Effector memory CD4-positive, alpha-beta T cell (primary cell): ENCODE results near the gene VDAC1.

Experiments used
- DNase-seq, 3 donors: peaks; one replicate each; pipeline ENCODE4 v3.0.0-alpha.2; 2020
- H3K27ac ChIP-seq: 2 replicates; pipeline ENCODE4 v1.7.0; 2013; ENCODE audit warnings: mild to moderate bottlenecking, low read length, moderate library complexity; ENCODE audit not compliant: insufficient read depth, poor library complexity, severe bottlenecking
- H3K27me3 ChIP-seq: replicated peaks from 2 replicates; pipeline ENCODE4 v1.7.0; 2013; ENCODE audit warnings: mild to moderate bottlenecking, low read length; ENCODE audit not compliant: insufficient read depth, control insufficient read depth, poor library complexity, severe bottlenecking
- H3K36me3 ChIP-seq: 2 replicates; pipeline ENCODE4 v1.7.0; 2013; ENCODE audit warnings: mild to moderate bottlenecking, low read length, moderate library complexity; ENCODE audit not compliant: control insufficient read depth, insufficient read depth
- H3K4me1 ChIP-seq: 2 replicates; pipeline ENCODE4 v1.7.0; 2013; ENCODE audit warnings: low read length, mild to moderate bottlenecking; ENCODE audit not compliant: control insufficient read depth, insufficient read depth, poor library complexity, severe bottlenecking
- H3K4me3 ChIP-seq: 2 replicates; pipeline ENCODE4 v1.7.0; 2013; ENCODE audit warnings: low read length, low read depth, mild to moderate bottlenecking; ENCODE audit not compliant: insufficient read depth, poor library complexity, severe bottlenecking
- H3K9me3 ChIP-seq: 2 replicates; pipeline ENCODE4 v1.7.0; 2013; ENCODE audit warnings: mild to moderate bottlenecking, low read length, moderate library complexity; ENCODE audit not compliant: control insufficient read depth

The VDAC1 gene

GRCh38 chr5:134026521-134027287, 21.9 kb upstream of the VDAC1 start:
- Histone ChIP-seq H3K36me3 (no peaks in the 10 kb centered on the region), H3K4me3 (no peak overlapping the region), H3K4me1 (no peaks in the 10 kb centered on the region), H3K27ac (no peak overlapping the region), H3K27me3 (no peaks in the 10 kb centered on the region), H3K9me3 (no peaks in the 10 kb centered on the region)
- DNase-seq, result peak in 2 of 3 donors; percentile 14 to 18

- Histone ChIP-seq H3K27me3 (no peaks in the 10 kb centered on the region), H3K36me3 (no peaks in the 10 kb centered on the region), H3K4me3 (no peak overlapping the region), H3K4me1 (no peaks in the 10 kb centered on the region), H3K9me3 (no peaks in the 10 kb centered on the region), H3K27ac (no peak overlapping the region)
- no peak for DNase-seq
These were observed 21.0 kb upstream of the VDAC1 start for GRCh38 chr5:134025786-134026185.

- Histone ChIP-seq H3K4me1 (no peaks in the 10 kb centered on the region), H3K9me3 (no peaks in the 10 kb centered on the region), H3K27me3 (no peaks in the 10 kb centered on the region), H3K27ac (no peak overlapping the region), H3K36me3 (no peaks in the 10 kb centered on the region), H3K4me3 (no peak overlapping the region)
- DNase-seq, result no peak
These were observed 20.0 kb upstream of the VDAC1 start for GRCh38 chr5:134024811-134025210.

GRCh38 chr5:134022333-134022732, 17.6 kb upstream of the VDAC1 start:
- Histone ChIP-seq H3K36me3 (no peaks in the 10 kb centered on the region), H3K27me3 (no peaks in the 10 kb centered on the region), H3K4me1 (no peaks in the 10 kb centered on the region), H3K9me3 (no peaks in the 10 kb centered on the region), H3K4me3 (no peak overlapping the region), H3K27ac (no peak overlapping the region)
- no peak for DNase-seq

GRCh38 chr5:134020188-134020587, 15.4 kb upstream of the VDAC1 start:
- no peak overlapping the region for H3K27ac ChIP-seq
- no peaks in the 10 kb centered on the region for H3K9me3 ChIP-seq
- H3K27me3 ChIP-seq, result no peaks in the 10 kb centered on the region
- no peaks in the 10 kb centered on the region for H3K36me3 ChIP-seq
- no peak overlapping the region for H3K4me3 ChIP-seq
- DNase-seq, result no peak
- H3K4me1 ChIP-seq, result no peaks in the 10 kb centered on the region

GRCh38 chr5:134019636-134020035, 14.9 kb upstream of the VDAC1 start:
- Histone ChIP-seq H3K27ac (no peak overlapping the region), H3K4me3 (no peak overlapping the region), H3K36me3 (no peaks in the 10 kb centered on the region), H3K9me3 (no peaks in the 10 kb centered on the region), H3K27me3 (no peaks in the 10 kb centered on the region), H3K4me1 (no peaks in the 10 kb centered on the region)
- no peak for DNase-seq

GRCh38 chr5:134018986-134019316, 14.2 kb upstream of the VDAC1 start:
- no peak overlapping the region for H3K27ac ChIP-seq
- no peak for DNase-seq
- no peaks in the 10 kb centered on the region for H3K4me1 ChIP-seq
- no peaks in the 10 kb centered on the region for H3K36me3 ChIP-seq
- H3K27me3 ChIP-seq, result no peaks in the 10 kb centered on the region
- H3K9me3 ChIP-seq, result no peaks in the 10 kb centered on the region
- H3K4me3 ChIP-seq, result no peak overlapping the region

GRCh38 chr5:134018154-134018985, 13.6 kb upstream of the VDAC1 start:
- no peaks in the 10 kb centered on the region for H3K4me1 ChIP-seq
- H3K36me3 ChIP-seq, result no peaks in the 10 kb centered on the region
- no peak overlapping the region for H3K27ac ChIP-seq
- H3K27me3 ChIP-seq, result no peaks in the 10 kb centered on the region
- H3K4me3 ChIP-seq, result no peak overlapping the region
- H3K9me3 ChIP-seq, result no peaks in the 10 kb centered on the region
- DNase-seq, result no peak

GRCh38 chr5:134008266-134008749, 3.5 kb upstream of the VDAC1 start:
- Histone ChIP-seq H3K4me1 (peaks cover 12% of the 10 kb centered on the region), H3K27ac (no peak overlapping the region), H3K36me3 (no peaks in the 10 kb centered on the region), H3K27me3 (no peaks in the 10 kb centered on the region), H3K9me3 (no peaks in the 10 kb centered on the region), H3K4me3 (no peak overlapping the region)
- DNase-seq, result no peak

- no peaks in the 10 kb centered on the region for H3K9me3 ChIP-seq
- no peak overlapping the region for H3K27ac ChIP-seq
- no peaks in the 10 kb centered on the region for H3K36me3 ChIP-seq
- H3K27me3 ChIP-seq, result no peaks in the 10 kb centered on the region
- DNase-seq, result no peak
- no peak overlapping the region for H3K4me3 ChIP-seq
- H3K4me1 ChIP-seq, result peaks cover 18% of the 10 kb centered on the region
These were observed 2.9 kb upstream of the VDAC1 start for GRCh38 chr5:134007581-134008265.
